Aorta (tissue), 5 donors: ENCODE measurements around the gene RCL1. TPM values are rescaled to one million over a fixed set of nuclear protein-coding genes. Genes with fewer than 3 reads are reported as not detected.

Source experiments
- ATAC-seq: fragments of 200-7000 bp; cut with Tn5 transposase; one replicate; pipeline ENCODE4 v1.9.1; 2022; ENCODE audit warnings: moderate library complexity; ENCODE audit not compliant: low FRiP score
- DNase-seq, 2 donors: peaks; one replicate each; pipeline ENCODE4 v3.0.0-alpha.2; 2020
- H3K27ac ChIP-seq, 2 donors: one replicate each; pipeline ENCODE4 v1.5.1; 2013; ENCODE audit warnings: low read length in 2 of 2, mild to moderate bottlenecking in 2 of 2, moderate library complexity in 2 of 2, control low read depth in 1 of 2, inconsistent platforms in 1 of 2, low read depth in 1 of 2
- H3K27me3 ChIP-seq, 2 donors: one replicate each; pipeline ENCODE4 v1.6.1; 2013; ENCODE audit warnings: control low read depth in 1 of 2, low read length in 1 of 2, mild to moderate bottlenecking in 1 of 2, moderate library complexity in 1 of 2; ENCODE audit not compliant: insufficient read depth in 2 of 2, control insufficient read depth in 1 of 2
- H3K36me3 ChIP-seq, 2 donors: one replicate each; pipeline ENCODE4 v1.6.1; 2013; ENCODE audit warnings: control low read depth in 1 of 2, low read length in 1 of 2, mild to moderate bottlenecking in 1 of 2; ENCODE audit not compliant: insufficient read depth in 2 of 2, control insufficient read depth in 1 of 2
- H3K4me1 ChIP-seq, 2 donors: one replicate each; pipeline ENCODE4 v1.6.1; 2013; ENCODE audit warnings: low read length in 2 of 2, control low read depth in 1 of 2, mild to moderate bottlenecking in 1 of 2, moderate library complexity in 1 of 2; ENCODE audit not compliant: insufficient read depth in 2 of 2, control insufficient read depth in 1 of 2
- H3K4me3 ChIP-seq, 2 donors: one replicate each; pipeline ENCODE4 v1.5.1; 2013; ENCODE audit warnings: low read length in 2 of 2, control low read depth in 1 of 2, mild to moderate bottlenecking in 1 of 2
- H3K9me3 ChIP-seq: one replicate; pipeline ENCODE4 v1.6.1; 2013; ENCODE audit warnings: mild to moderate bottlenecking, low read length; ENCODE audit not compliant: control insufficient read depth
- WGBS, 2 donors: extraction: QIAGEN DNeasy Blood & Tissue Kit; methylation state at CpG; one replicate each; pipeline ENCODE4 v1.1.7; 2013; 5-methylcytosine and 5-hydroxymethylcytosine counted together
- intact Hi-C, 2 donors: fragments of 100-400 bp; cut with DNase I; formaldehyde crosslinking; loops; one replicate each; pipeline versions ENCODE4 v1.14.2 to v1.15.0; 2022
- polyA plus RNA-seq, 2 donors: library from polyadenylated mRNA; stranded (reverse); fragments of 200-250 nt; gene quantifications; one replicate each; pipeline ENCODE4 v1.2.3, GENCODE V29; 2013
- total RNA-seq, 2 donors: library from RNA; stranded (reverse); fragmentation: NEBNext Ultra II Directional; extraction: Animal tissue kit (Norgen Biotek cat#: 25700); gene quantifications; one replicate each; pipeline ENCODE4 v1.2.1, GENCODE V29; 2021
- donor health status: healthy with polysubstance abuse.
- donor health status: Bipolar disorder and iron deficiency.
- donor health status: DM: no; HTN: no; CAD: no.
- donor health status: DM: no; HTN: no; CAD: no.
- donor health status: DM: yes; HTN: yes; CAD: no.

Gene RCL1
- total and polyA plus RNA-seq, 4 donors, result 10.8 to 41.9 (median 26.8) TPM

- H3K27ac ChIP-seq, result peak overlapping the region; percentile 73 to 77
- no peaks in the 10 kb centered on the region for H3K9me3 ChIP-seq
- H3K4me1 ChIP-seq, result peaks cover 0 to 8% of the 10 kb centered on the region in 2 donors
- H3K4me3 ChIP-seq, result no peak overlapping the region
- intact Hi-C loops, result no loop called here
- no peaks in the 10 kb centered on the region for H3K36me3 ChIP-seq
- WGBS, 2 donors, result 14 to 16% methylated on average over 6 of the region's 6 CpGs
- H3K27me3 ChIP-seq, result no peaks in the 10 kb centered on the region
- DNase-seq (no peak), ATAC-seq (peak; percentile 15)
These were observed 44.8 kb downstream of the RCL1 start for GRCh38 chr9:4837261-4838188.

- Histone ChIP-seq H3K4me3 (no peak overlapping the region), H3K27ac (peak overlapping the region; percentile 73 to 77), H3K36me3 (peaks cover 0 to 2% of the 10 kb centered on the region in 2 donors), H3K4me1 (peaks cover 0 to 8% of the 10 kb centered on the region in 2 donors), H3K9me3 (no peaks in the 10 kb centered on the region), H3K27me3 (no peaks in the 10 kb centered on the region)
- WGBS, 2 donors, result 10 to 13% methylated on average over 3 of the region's 3 CpGs
- peak; percentile 53 to 76 for DNase-seq
- intact Hi-C loops, result no loop called here
- ATAC-seq, result peak; percentile 54
These were observed 45.4 kb downstream of the RCL1 start for GRCh38 chr9:4838189-4838546.

- ATAC-seq (no peak), DNase-seq (no peak)
- WGBS, 2 donors, result 95 to 96% methylated on average over 1 of the region's 1 CpG
- H3K36me3 ChIP-seq, result peaks cover 0 to 2% of the 10 kb centered on the region in 2 donors
- peaks cover 0 to 8% of the 10 kb centered on the region in 2 donors for H3K4me1 ChIP-seq
- H3K4me3 ChIP-seq, result no peak overlapping the region
- H3K9me3 ChIP-seq, result no peaks in the 10 kb centered on the region
- no peaks in the 10 kb centered on the region for H3K27me3 ChIP-seq
- H3K27ac ChIP-seq, result no peak overlapping the region
- intact Hi-C loops, result no loop called here
These were observed 46.7 kb downstream of the RCL1 start for GRCh38 chr9:4839470-4839912.

- DNase-seq (no peak), ATAC-seq (no peak)
- WGBS, 2 donors, result 96 to 97% methylated on average over 4 of the region's 4 CpGs
- Histone ChIP-seq H3K27me3 (no peaks in the 10 kb centered on the region), H3K27ac (no peak overlapping the region), H3K9me3 (no peaks in the 10 kb centered on the region), H3K36me3 (peaks cover 0 to 4% of the 10 kb centered on the region in 2 donors), H3K4me3 (no peak overlapping the region), H3K4me1 (peaks cover 0 to 8% of the 10 kb centered on the region in 2 donors)
- intact Hi-C loops, result no loop called here
These were observed 47.3 kb downstream of the RCL1 start for GRCh38 chr9:4840018-4840417.

GRCh38 chr9:4842213-4842612, 49.5 kb downstream of the RCL1 start:
- intact Hi-C loops, result no loop called here
- WGBS, 2 donors, result 96 to 98% methylated on average over 2 of the region's 2 CpGs
- Histone ChIP-seq H3K4me1 (peaks cover 0 to 5% of the 10 kb centered on the region in 2 donors), H3K4me3 (no peak overlapping the region), H3K36me3 (peaks cover 0 to 5% of the 10 kb centered on the region in 2 donors), H3K27me3 (no peaks in the 10 kb centered on the region), H3K27ac (no peak overlapping the region), H3K9me3 (no peaks in the 10 kb centered on the region)
- ATAC-seq (no peak), DNase-seq (no peak)

- no peak for ATAC-seq
- H3K27me3 ChIP-seq, result no peaks in the 10 kb centered on the region
- H3K27ac ChIP-seq, result no peak overlapping the region
- H3K4me1 ChIP-seq, result peaks cover 0 to 5% of the 10 kb centered on the region in 2 donors
- intact Hi-C loops, result no loop called here
- no peak overlapping the region for H3K4me3 ChIP-seq
- WGBS, 2 donors, result 86 to 90% methylated on average over 4 of the region's 4 CpGs
- DNase-seq, result no peak
- peaks cover 0 to 5% of the 10 kb centered on the region in 2 donors for H3K36me3 ChIP-seq
- H3K9me3 ChIP-seq, result no peaks in the 10 kb centered on the region
These were observed 50.0 kb downstream of the RCL1 start for GRCh38 chr9:4842734-4843133.

GRCh38 chr9:4844056-4844838, 51.5 kb downstream of the RCL1 start:
- Histone ChIP-seq H3K27ac (no peak overlapping the region), H3K36me3 (peaks cover 0 to 5% of the 10 kb centered on the region in 2 donors), H3K9me3 (no peaks in the 10 kb centered on the region), H3K4me3 (no peak overlapping the region), H3K27me3 (no peaks in the 10 kb centered on the region), H3K4me1 (peaks cover 0 to 2% of the 10 kb centered on the region in 2 donors)
- DNase-seq (no peak), ATAC-seq (no peak)
- intact Hi-C loops, result no loop called here
- 84 to 91% methylated on average over 9 of the region's 9 CpGs for WGBS, 2 donors

GRCh38 chr9:4849369-4849768, 56.6 kb downstream of the RCL1 start:
- no peak for ATAC-seq
- no peaks in the 10 kb centered on the region for H3K9me3 ChIP-seq
- peaks cover 0 to 4% of the 10 kb centered on the region in 2 donors for H3K4me1 ChIP-seq
- H3K27me3 ChIP-seq, result no peaks in the 10 kb centered on the region
- no peak for DNase-seq
- H3K36me3 ChIP-seq, result peaks cover 3 to 6% of the 10 kb centered on the region in 2 donors
- intact Hi-C loops, result no loop called here
- 87 to 89% methylated on average over 5 of the region's 5 CpGs for WGBS, 2 donors
- H3K4me3 ChIP-seq, result no peak overlapping the region
- H3K27ac ChIP-seq, result no peak overlapping the region
